ENCODE measurements around the gene RABIF. TPM values are rescaled to one million over a fixed set of nuclear protein-coding genes. Genes with fewer than 3 reads are reported as not detected.
"Not testable (repeated sequence)": the region's sequence is repeated elsewhere in the genome, so short reads cannot be mapped to it uniquely, and the experiment has no call there.

Gene RABIF
- total RNA-seq = 10 to 100 TPM in 1 of 2 donors, 1 to 10 TPM in 1; 9.2 to 15.6 TPM

GRCh38 chr1:202888531-202889360 lies at the start of gene RABIF:
Gene RABIF, minus strand, starts transcription at chr1:202889149. Its CDS starts 51 bp downstream, at chr1:202889098.
- ATAC-seq (replicated peaks) = peak; percentile 93
- H3K4me3 Mint-ChIP-seq = peak within 1 kb of the TSS; percentile 93
- peaks cover 42% of the 10 kb centered on the region for H3K36me3 Mint-ChIP-seq (ENCODE audit: low read depth)
- H3K4me1 Mint-ChIP-seq = peaks cover 9% of the 10 kb centered on the region
- H3K9me3 Mint-ChIP-seq = no peaks in the 10 kb centered on the region
- H3K27me3 Mint-ChIP-seq = no peaks in the 10 kb centered on the region
- peak within 1 kb of the TSS; percentile 97 for H3K27ac Mint-ChIP-seq

DNA sequence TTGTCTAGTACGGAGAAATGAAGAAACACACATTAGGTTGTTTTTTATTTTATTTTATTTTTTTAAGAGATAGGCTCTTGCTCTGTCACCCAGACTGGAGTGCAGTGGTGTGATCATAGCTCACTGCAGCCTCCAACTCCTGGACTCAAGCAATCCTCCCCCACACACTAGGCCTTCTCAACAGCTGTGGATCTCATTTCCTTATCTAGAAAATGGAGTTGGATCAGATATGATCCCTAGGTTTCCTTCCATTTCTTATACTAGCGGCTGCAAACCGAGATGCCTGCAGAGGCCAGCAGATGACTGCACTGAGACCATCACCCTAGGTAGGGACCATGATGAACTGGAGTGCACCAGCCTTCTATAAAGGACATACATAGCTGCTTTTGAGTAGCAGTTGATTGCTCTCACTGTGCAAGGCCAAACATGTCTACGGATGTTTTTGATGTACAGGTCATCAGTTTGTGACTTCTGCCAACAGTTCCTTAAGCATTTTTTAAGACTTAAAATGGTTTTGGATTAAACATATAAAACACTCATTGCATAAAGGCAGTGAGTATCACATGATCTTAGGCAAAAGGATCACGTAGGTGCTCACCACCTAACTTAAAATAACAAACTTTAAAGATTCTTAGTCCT lies 49.5 kb upstream of the RABIF start:
- no peak overlapping the region for H3K4me3 Mint-ChIP-seq

GRCh38 chr1:202936409-202936808 lies 47.5 kb upstream of the RABIF start:
- H3K27ac Mint-ChIP-seq; H3K4me1 Mint-ChIP-seq; H3K9me3 Mint-ChIP-seq; H3K4me3 Mint-ChIP-seq; H3K27me3 Mint-ChIP-seq; ATAC-seq (replicated peaks): not testable (repeated sequence)
- peaks cover 23% of the 10 kb centered on the region for H3K36me3 Mint-ChIP-seq (ENCODE audit: low read depth)

More for the DNA sequence above, 49.5 kb upstream of the RABIF start:
- Mint-ChIP-seq H3K27me3 (peaks cover 3% of the 10 kb centered on the region), H3K36me3 (ENCODE audit: low read depth) (peaks cover 43% of the 10 kb centered on the region), H3K27ac (no peak overlapping the region), H3K9me3 (no peaks in the 10 kb centered on the region), H3K4me1 (peaks cover 2% of the 10 kb centered on the region)
- ATAC-seq (replicated peaks) = no peak

DNA sequence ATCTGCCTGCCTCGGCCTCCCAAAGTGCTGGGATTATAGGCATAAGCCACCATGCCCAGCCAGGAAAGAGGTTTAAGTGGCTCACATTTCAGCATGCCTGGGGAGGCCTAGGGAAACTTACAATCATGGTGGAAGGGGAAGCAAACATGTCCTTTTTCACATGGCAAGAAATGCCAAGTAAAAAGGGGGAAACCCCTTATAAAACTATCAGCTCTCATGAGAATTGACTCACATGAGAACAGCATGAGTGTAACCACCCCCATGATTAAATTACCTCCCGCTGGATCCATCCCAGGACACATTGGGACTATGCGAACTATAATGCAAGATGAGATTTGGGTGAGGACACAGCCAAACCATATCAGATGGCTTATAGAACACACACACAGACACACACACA lies 46.9 kb upstream of the RABIF start:
- no peaks in the 10 kb centered on the region for H3K9me3 Mint-ChIP-seq
- no peak for ATAC-seq (replicated peaks)
- no peak overlapping the region for H3K4me3 Mint-ChIP-seq
- no peak overlapping the region for H3K27ac Mint-ChIP-seq
- H3K36me3 Mint-ChIP-seq (ENCODE audit: low read depth) = peaks cover 18% of the 10 kb centered on the region
- H3K27me3 Mint-ChIP-seq = peaks cover 3% of the 10 kb centered on the region
- peaks cover 4% of the 10 kb centered on the region for H3K4me1 Mint-ChIP-seq

DNA sequence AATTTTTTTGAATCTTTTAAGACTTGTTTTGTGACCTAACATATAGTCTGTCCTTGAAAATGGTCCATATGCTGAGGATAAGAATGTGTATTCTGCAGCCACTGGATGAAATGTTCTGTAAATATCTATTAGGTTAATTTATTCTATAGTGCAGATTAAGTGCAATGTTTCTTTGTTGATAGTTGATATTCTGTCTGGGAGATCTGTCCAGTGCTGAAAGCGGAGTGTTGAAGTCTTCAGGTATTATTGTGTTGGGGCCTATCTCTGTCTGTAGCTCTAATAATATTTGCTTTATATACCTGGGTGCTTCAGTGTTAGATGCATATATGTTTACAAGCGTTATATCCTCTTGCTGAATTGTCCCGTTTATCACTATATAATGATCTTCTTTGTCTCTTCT lies 45.8 kb upstream of the RABIF start:
- Mint-ChIP-seq H3K4me1 (peaks cover 4% of the 10 kb centered on the region), H3K4me3 (no peak overlapping the region), H3K27ac (no peak overlapping the region), H3K27me3 (peaks cover 3% of the 10 kb centered on the region), H3K9me3 (no peaks in the 10 kb centered on the region), H3K36me3 (ENCODE audit: low read depth) (peaks cover 7% of the 10 kb centered on the region)
- no peak for ATAC-seq (replicated peaks)

DNA sequence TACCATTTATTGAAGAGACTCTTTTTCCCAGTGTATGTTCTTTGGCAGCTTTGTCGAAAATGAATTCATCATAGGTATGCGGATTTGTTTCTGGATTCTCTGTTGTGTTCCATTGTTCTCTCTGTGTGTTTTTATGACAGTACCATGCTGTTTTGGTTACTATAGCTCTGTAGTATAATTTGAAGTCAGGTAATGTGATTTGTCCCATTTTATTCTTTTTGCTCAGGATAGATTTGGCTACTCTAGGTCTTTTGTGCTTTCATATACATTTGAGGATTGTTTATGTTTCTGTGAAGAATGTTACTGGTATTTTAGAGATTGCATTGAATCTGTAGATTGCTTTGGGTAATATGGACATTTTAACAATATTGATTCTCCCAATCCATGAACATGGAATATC lies 43.5 kb upstream of the RABIF start:
- H3K4me1 Mint-ChIP-seq = peaks cover 4% of the 10 kb centered on the region
- H3K27ac Mint-ChIP-seq = no peak overlapping the region
- H3K9me3 Mint-ChIP-seq = no peaks in the 10 kb centered on the region
- H3K36me3 Mint-ChIP-seq (ENCODE audit: low read depth) = no peaks in the 10 kb centered on the region
- H3K27me3 Mint-ChIP-seq = peaks cover 3% of the 10 kb centered on the region
- no peak for ATAC-seq (replicated peaks)
- H3K4me3 Mint-ChIP-seq = no peak overlapping the region

GRCh38 chr1:202926581-202927491 lies 37.9 kb upstream of the RABIF start, which contains the start of gene KLHL12:
Gene KLHL12, minus strand, starts transcription at chr1:202927234. Its CDS starts 2,072 bp downstream, at chr1:202925162.
- Mint-ChIP-seq H3K27ac (peak within 1 kb of the TSS; percentile 95), H3K9me3 (no peaks in the 10 kb centered on the region), H3K4me1 (peaks cover 6% of the 10 kb centered on the region), H3K27me3 (no peaks in the 10 kb centered on the region), H3K4me3 (peak within 1 kb of the TSS; percentile 96), H3K36me3 (ENCODE audit: low read depth) (peaks cover 35% of the 10 kb centered on the region)
- ATAC-seq (replicated peaks) = peak; percentile 98

GRCh38 chr1:202923533-202923932 lies 34.6 kb upstream of the RABIF start:
- peak overlapping the region; percentile 54 for H3K27ac Mint-ChIP-seq
- H3K4me3 Mint-ChIP-seq = peak overlapping the region; percentile 7
- no peaks in the 10 kb centered on the region for H3K9me3 Mint-ChIP-seq
- H3K27me3 Mint-ChIP-seq = no peaks in the 10 kb centered on the region
- H3K4me1 Mint-ChIP-seq = peaks cover 6% of the 10 kb centered on the region
- H3K36me3 Mint-ChIP-seq (ENCODE audit: low read depth) = peaks cover 52% of the 10 kb centered on the region
- no peak for ATAC-seq (replicated peaks)

GRCh38 chr1:202919615-202920014 lies 30.7 kb upstream of the RABIF start:
- no peak overlapping the region for H3K4me3 Mint-ChIP-seq

GRCh38 chr1:202915146-202915545 lies 26.2 kb upstream of the RABIF start:
- H3K36me3 Mint-ChIP-seq (ENCODE audit: low read depth) = peaks cover 98% of the 10 kb centered on the region
- no peaks in the 10 kb centered on the region for H3K27me3 Mint-ChIP-seq

More at GRCh38 chr1:202919615-202920014, 30.7 kb upstream of the RABIF start:
- Mint-ChIP-seq H3K36me3 (ENCODE audit: low read depth) (peaks cover 83% of the 10 kb centered on the region), H3K4me1 (no peaks in the 10 kb centered on the region), H3K27ac (no peak overlapping the region), H3K27me3 (no peaks in the 10 kb centered on the region), H3K9me3 (no peaks in the 10 kb centered on the region)
- no peak for ATAC-seq (replicated peaks)

DNA sequence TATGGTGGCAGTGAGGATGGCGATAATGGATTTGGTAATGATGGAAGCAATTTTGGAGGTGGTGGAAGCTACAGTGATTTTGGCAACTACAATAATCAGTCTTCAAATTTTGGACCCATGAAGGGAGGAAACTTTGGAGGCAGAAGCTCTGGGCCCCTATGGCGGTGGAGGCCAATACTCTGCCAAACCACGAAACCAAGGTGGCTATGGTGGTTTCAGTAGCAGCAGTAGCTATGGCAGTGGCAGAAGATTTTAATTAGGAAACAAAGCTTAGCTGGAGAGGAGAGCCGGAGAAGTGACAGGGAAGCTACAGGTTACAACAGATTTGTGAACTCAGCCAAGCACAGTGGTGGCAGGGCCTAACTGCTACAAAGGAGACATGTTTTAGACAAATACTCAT lies 23.5 kb upstream of the RABIF start:
- peaks cover 100% of the 10 kb centered on the region for H3K36me3 Mint-ChIP-seq (ENCODE audit: low read depth)
- not testable (repeated sequence) for H3K27me3 Mint-ChIP-seq; ATAC-seq (replicated peaks); H3K9me3 Mint-ChIP-seq; H3K4me3 Mint-ChIP-seq
- H3K27ac Mint-ChIP-seq = peak overlapping the region; percentile 58
- H3K4me1 Mint-ChIP-seq = peaks cover 10% of the 10 kb centered on the region

More at GRCh38 chr1:202915146-202915545, 26.2 kb upstream of the RABIF start:
- Mint-ChIP-seq H3K27ac (no peak overlapping the region), H3K4me1 (peaks cover 10% of the 10 kb centered on the region), H3K4me3 (no peak overlapping the region), H3K9me3 (no peaks in the 10 kb centered on the region)
- no peak for ATAC-seq (replicated peaks)

- Mint-ChIP-seq H3K27ac (no peak overlapping the region), H3K4me3 (no peak overlapping the region), H3K27me3 (no peaks in the 10 kb centered on the region), H3K4me1 (peaks cover 10% of the 10 kb centered on the region), H3K9me3 (no peaks in the 10 kb centered on the region), H3K36me3 (ENCODE audit: low read depth) (peaks cover 96% of the 10 kb centered on the region)
- no peak for ATAC-seq (replicated peaks)
Measured at GRCh38 chr1:202909494-202909893, 20.5 kb upstream of the RABIF start.

DNA sequence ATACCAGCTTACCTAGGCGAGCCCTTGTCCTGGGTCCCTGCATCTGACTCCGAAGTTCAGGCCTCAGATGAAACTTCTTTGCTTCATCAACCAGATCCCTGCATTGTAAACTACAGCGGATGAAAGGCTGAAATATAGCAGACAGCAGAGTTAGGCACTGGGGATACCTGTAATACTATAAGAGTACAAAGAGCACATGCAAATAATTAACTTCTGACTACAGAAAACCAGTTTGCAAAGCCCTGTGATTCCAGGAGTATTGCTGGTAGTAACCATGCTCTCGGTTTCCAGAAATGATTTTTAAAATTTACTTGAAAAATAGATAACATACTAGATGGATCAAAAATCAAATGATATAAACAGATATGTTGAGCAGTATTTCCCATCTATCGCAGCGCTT lies 20.0 kb upstream of the RABIF start:
- H3K27me3 Mint-ChIP-seq = no peaks in the 10 kb centered on the region
- H3K4me1 Mint-ChIP-seq = peaks cover 8% of the 10 kb centered on the region
- no peak overlapping the region for H3K4me3 Mint-ChIP-seq
- no peaks in the 10 kb centered on the region for H3K9me3 Mint-ChIP-seq
- peaks cover 96% of the 10 kb centered on the region for H3K36me3 Mint-ChIP-seq (ENCODE audit: low read depth)
- no peak for ATAC-seq (replicated peaks)
- H3K27ac Mint-ChIP-seq = no peak overlapping the region

- H3K27ac Mint-ChIP-seq = no peak overlapping the region
- H3K4me1 Mint-ChIP-seq = no peaks in the 10 kb centered on the region
- ATAC-seq (replicated peaks) = no peak
- H3K4me3 Mint-ChIP-seq = no peak overlapping the region
- H3K36me3 Mint-ChIP-seq (ENCODE audit: low read depth) = peaks cover 96% of the 10 kb centered on the region
- no peaks in the 10 kb centered on the region for H3K9me3 Mint-ChIP-seq
- H3K27me3 Mint-ChIP-seq = no peaks in the 10 kb centered on the region
Measured at GRCh38 chr1:202905331-202905730, 16.4 kb upstream of the RABIF start.
